HL-60 (cell line): ENCODE measurements around the gene RCL1.

Source experiments
- DNase-seq, 2 experiments: peaks; one replicate each; pipeline ENCODE4 v3.0.0-alpha.2; 2010 to 2020; ENCODE audit warnings: low read depth in 1 of 2, low spot score in 1 of 2
- H3K27ac ChIP-seq: fragments of 250-450 bp; sonication (Bioruptor Pico); replicated peaks from 2 replicates; pipeline ENCODE4 v1.5.1; 2020; ENCODE audit warnings: mild to moderate bottlenecking, moderate library complexity
- H3K27me3 ChIP-seq: fragments of 250-450 bp; sonication (Bioruptor Pico); 2 replicates; pipeline ENCODE4 v1.5.1; 2021; ENCODE audit warnings: mild to moderate bottlenecking, moderate library complexity; ENCODE audit not compliant: insufficient read depth, poor library complexity, severe bottlenecking
- H3K4me3 ChIP-seq: replicated peaks from 2 replicates; pipeline ENCODE4 v1.5.1; 2011; ENCODE audit warnings: mild to moderate bottlenecking, control low read depth, low read length; ENCODE audit not compliant: insufficient read depth
- CTCF ChIP-seq: IDR thresholded peaks from one replicate; pipeline ENCODE4 v1.5.1; 2011; ENCODE audit warnings: low read length, control low read depth, inconsistent platforms; ENCODE audit not compliant: insufficient read depth
- GABPA ChIP-seq: IDR thresholded peaks from 2 replicates; pipeline ENCODE4 v1.6.1; 2012; ENCODE audit warnings: low read depth
- POLR2AphosphoS5 ChIP-seq: IDR thresholded peaks from 2 replicates; pipeline ENCODE4 v1.6.1; 2012; ENCODE audit warnings: low read depth
- REST ChIP-seq: IDR thresholded peaks from 2 replicates; pipeline ENCODE4 v1.6.1; 2012; ENCODE audit warnings: low read depth; ENCODE audit not compliant: insufficient replicate concordance
- SPI1 ChIP-seq: IDR thresholded peaks from 2 replicates; pipeline ENCODE4 v1.6.1; 2012; ENCODE audit warnings: low read depth, mild to moderate bottlenecking, borderline replicate concordance
- microRNA-seq: library from miRNA; unstranded; fragments of <30 nt; microRNA quantifications from one replicate; pipeline ENCODE4, GENCODE V29; 2018

Gene RCL1

GRCh38 chr9:4902135-4902475 is 109.4 kb downstream of the RCL1 start:
- DNase-seq: no peak
- no peak overlapping the region for H3K27ac ChIP-seq
- TF ChIP-seq GABPA (no peak), SPI1 (no peak), POLR2AphosphoS5 (no peak), REST (no peak), CTCF (no peak)
- no peaks in the 10 kb centered on the region for H3K27me3 ChIP-seq
- H3K4me3 ChIP-seq: no peak overlapping the region

GRCh38 chr9:4904322-4905134 is 111.8 kb downstream of the RCL1 start:
- no peak overlapping the region for H3K27ac ChIP-seq
- DNase-seq: no peak

GRCh38 chr9:4905135-4905490 is 112.4 kb downstream of the RCL1 start:
- H3K4me3 ChIP-seq: no peak overlapping the region
- no peak overlapping the region for H3K27ac ChIP-seq
- DNase-seq: peak; percentile 11 to 18
- TF ChIP-seq POLR2AphosphoS5 (no peak), SPI1 (no peak), REST (no peak), CTCF (no peak), GABPA (no peak)
- no peaks in the 10 kb centered on the region for H3K27me3 ChIP-seq

More at GRCh38 chr9:4904322-4905134, 111.8 kb downstream of the RCL1 start:
- Histone ChIP-seq H3K27me3 (no peaks in the 10 kb centered on the region), H3K4me3 (no peak overlapping the region)
- TF ChIP-seq SPI1: no peak

Small RNAs within 50 kb of the gene (microRNA-seq; reads per million reads assigned to microRNA genes)
- 159 reads per million, percentile 73 among the genes with 10 or more reads in this experiment for gene MIR101-2
